NCI-H774 (cell line): ENCODE measurements around the gene CABLES2.

Source experiments
- DNase-seq: peaks from one replicate; lab custom pipeline; 2025; lab: John Stamatoyannopoulos, UW

The CABLES2 gene

GRCh38 chr20:62359491-62360121 lies 47.5 kb downstream of the CABLES2 start:
- DNase-seq, result no peak

GRCh38 chr20:62359043-62359490 lies 48.0 kb downstream of the CABLES2 start:
- no peak for DNase-seq

- no peak for DNase-seq
These were observed 48.7 kb downstream of the CABLES2 start for GRCh38 chr20:62358171-62359042.

GRCh38 chr20:62357681-62358080 lies 49.4 kb downstream of the CABLES2 start:
- DNase-seq, result no peak

- DNase-seq, result no peak
These were observed 49.9 kb downstream of the CABLES2 start for GRCh38 chr20:62357187-62357667.

- DNase-seq, result no peak
These were observed 50.4 kb downstream of the CABLES2 start for GRCh38 chr20:62356589-62357186.

- no peak for DNase-seq
These were observed 51.1 kb downstream of the CABLES2 start for GRCh38 chr20:62355878-62356588.

GRCh38 chr20:62355516-62355877 lies 51.6 kb downstream of the CABLES2 start:
- DNase-seq, result no peak

GRCh38 chr20:62354811-62355341 lies 52.2 kb downstream of the CABLES2 start:
- no peak for DNase-seq

GRCh38 chr20:62354031-62354808 lies 52.9 kb downstream of the CABLES2 start:
- DNase-seq, result no peak

GRCh38 chr20:62353289-62354030 lies 53.6 kb downstream of the CABLES2 start:
- DNase-seq, result no peak

GRCh38 chr20:62352402-62353288 lies 54.4 kb downstream of the CABLES2 start:
- DNase-seq, result no peak

GRCh38 chr20:62351469-62352401 lies 55.4 kb downstream of the CABLES2 start:
- no peak for DNase-seq

GRCh38 chr20:62350629-62351422 lies 56.3 kb downstream of the CABLES2 start:
- no peak for DNase-seq

GRCh38 chr20:62350098-62350628 lies 56.9 kb downstream of the CABLES2 start:
- no peak for DNase-seq

GRCh38 chr20:62349556-62350097 lies 57.5 kb downstream of the CABLES2 start:
- DNase-seq, result no peak

- no peak for DNase-seq
These were observed 58.5 kb downstream of the CABLES2 start for GRCh38 chr20:62348604-62349003.
